HepG2 (cell line): ENCODE results near the gene TTC6. TPM values are rescaled to one million over a fixed set of nuclear protein-coding genes. Genes with fewer than 3 reads are reported as not detected.

ENCODE experiments used
- ATM ChIP-seq: fragments of 450-650 bp; IDR thresholded peaks from 2 replicates; pipeline ENCODE4 v1.7.1; 2017; ENCODE audit warnings: mild to moderate bottlenecking, borderline replicate concordance
- DPF2 ChIP-seq: sonication (generic); formaldehyde crosslinking; IDR thresholded peaks from 2 replicates; pipeline ENCODE4 v1.4.0; 2020; ENCODE audit warnings: mild to moderate bottlenecking, low read depth, missing genetic modification reagents, borderline replicate concordance
- IKZF5 ChIP-seq: IDR thresholded peaks from 2 replicates; pipeline ENCODE4 v1.6.1; 2018; ENCODE audit warnings: missing genetic modification reagents, mild to moderate bottlenecking, missing compliant biosample characterization
- MTA1 ChIP-seq: sonication (generic); formaldehyde crosslinking; IDR thresholded peaks from 2 replicates; pipeline ENCODE4 v1.4.0; 2020; ENCODE audit warnings: missing genetic modification reagents, mild to moderate bottlenecking, borderline replicate concordance
- NPAS2 ChIP-seq: sonication (generic); formaldehyde crosslinking; IDR thresholded peaks from 2 replicates; pipeline ENCODE4 v1.8.0; 2022; ENCODE audit warnings: mild to moderate bottlenecking, missing genetic modification reagents, borderline replicate concordance
- PAF1 ChIP-seq: IDR thresholded peaks from 2 replicates; pipeline ENCODE4 v1.6.1; 2016; ENCODE audit warnings: missing genetic modification reagents, missing compliant biosample characterization
- PITX1 ChIP-seq: sonication (generic); formaldehyde crosslinking; IDR thresholded peaks from 2 replicates; pipeline ENCODE4 v1.5.1; 2020; ENCODE audit warnings: mild to moderate bottlenecking, missing genetic modification reagents
- RBM22 ChIP-seq: fragments of 200-400 bp; formaldehyde crosslinking; optimal IDR thresholded peaks from 2 replicates; pipeline ENCODE3; 2017; ENCODE audit warnings: mild to moderate bottlenecking, low read length, moderate library complexity
- SMAD3 ChIP-seq: sonication (generic); formaldehyde crosslinking; IDR thresholded peaks from 2 replicates; pipeline ENCODE4 v1.4.0; 2020; ENCODE audit warnings: missing genetic modification reagents
- SRSF4 ChIP-seq: fragments of 200-400 bp; formaldehyde crosslinking; IDR thresholded peaks from one replicate; pipeline ENCODE4 v1.6.1; 2018; ENCODE audit warnings: mild to moderate bottlenecking, low read depth, low read length, moderate library complexity; ENCODE audit not compliant: poor library complexity, severe bottlenecking
- ZBTB40 ChIP-seq, 2 experiments: fragments of 450-650 bp in 1 of 2; sonication (generic) in 1 of 2; formaldehyde crosslinking in 1 of 2; IDR thresholded peaks; 2 replicates each; pipeline versions ENCODE4 v1.6.1 to v1.8.0; 2016 to 2022; ENCODE audit warnings: antibody characterized with exemption in 1 of 2, mild to moderate bottlenecking in 1 of 2, missing genetic modification reagents in 1 of 2
- ZFY ChIP-seq: sonication (generic); formaldehyde crosslinking; IDR thresholded peaks from 2 replicates; pipeline ENCODE4 v1.4.0; 2020; ENCODE audit warnings: missing genetic modification reagents
- ZNF205 ChIP-seq: IDR thresholded peaks from 2 replicates; pipeline ENCODE4 v1.6.1; 2018; ENCODE audit warnings: missing biosample characterization, missing genetic modification reagents
- ZNF235 ChIP-seq: sonication (generic); formaldehyde crosslinking; IDR thresholded peaks from 2 replicates; pipeline ENCODE4 v1.8.1; 2023; ENCODE audit warnings: mild to moderate bottlenecking, missing genetic modification reagents, borderline replicate concordance
- ZNF597 ChIP-seq: sonication (generic); formaldehyde crosslinking; IDR thresholded peaks from 2 replicates; pipeline ENCODE4 v1.5.0; 2020; ENCODE audit warnings: missing genetic modification reagents
- ZNF674 ChIP-seq: sonication (generic); formaldehyde crosslinking; IDR thresholded peaks from 2 replicates; pipeline ENCODE4 v1.5.0; 2020; ENCODE audit warnings: low read depth, mild to moderate bottlenecking, missing genetic modification reagents
- ZNF724P ChIP-seq: sonication (generic); formaldehyde crosslinking; IDR thresholded peaks from 2 replicates; pipeline ENCODE4 v1.8.0; 2022; ENCODE audit warnings: missing genetic modification reagents, borderline replicate concordance
- ZSCAN9 ChIP-seq: IDR thresholded peaks from 2 replicates; pipeline ENCODE4 v1.6.1; 2016; ENCODE audit warnings: borderline replicate concordance
- polyA plus RNA-seq, 8 experiments: library from polyadenylated mRNA; depleted of rRNA in 3 of 8; stranded (reverse) in 7 of 8; unstranded in 1 of 8; fragments of >200 nt; fragmentation: Illumina TruSeq in 4 of 8; extraction: Trizol in 4 of 8; gene quantifications; 2 replicates each; pipeline versions ENCODE4 v1.2.1 to v1.2.3, GENCODE V29; 2011 to 2016; ENCODE audit warnings: low read depth in 4 of 8, missing spikeins in 1 of 8, mixed read lengths in 1 of 8; ENCODE audit not compliant: insufficient read depth in 1 of 8
- total RNA-seq, 5 experiments: library from RNA; depleted of rRNA; stranded (reverse); fragments of >200 nt; fragmentation: Illumina TruSeq; extraction: Trizol; gene quantifications; 2 replicates each; pipeline ENCODE4 v1.2.3, GENCODE V29; 2016; ENCODE audit warnings: low read depth in 1 of 5

Gene TTC6
- total and polyA plus RNA-seq, 2 of the 13 experiments (the other 11 are each of a cell fraction or from before 2014, with no cell fraction given), result 9.3 to 27.4 TPM

GRCh38 chr14:37546621-37547447, 48.6 kb upstream of the TTC6 start (continued):
- TF ChIP-seq ZBTB40 (IDR thresholded peaks at IDR 0.05), result no peak
- no peak; the same call in 1 of the 2 replicates for TF ChIP-seq ZBTB40 (CRISPR knock-in tag; IDR thresholded peaks at IDR 0.05)
- TF ChIP-seq ZNF724P (CRISPR knock-in tag), result 0 out of 2 replicates have a peak, but pooled peaks have one; percentile 84
- no peak; the same call in 1 of the 2 replicates for TF ChIP-seq MTA1 (CRISPR knock-in tag)
- peak; percentile 100 for TF ChIP-seq PITX1 (CRISPR knock-in tag)
- peak; percentile 97 for TF ChIP-seq ZNF205
- 0 out of 2 replicates have a peak, but pooled peaks have one; percentile 19 for TF ChIP-seq ZFY (CRISPR knock-in tag)
- peak; percentile 93 for TF ChIP-seq ZSCAN9
- no peak for TF ChIP-seq ATM
- TF ChIP-seq PAF1 (CRISPR knock-in tag), result no peak
- TF ChIP-seq NPAS2 (CRISPR knock-in tag), result no peak
- peak; percentile 96 for TF ChIP-seq SMAD3 (CRISPR knock-in tag)
- no peak for TF ChIP-seq ZNF674 (CRISPR knock-in tag)
- TF ChIP-seq DPF2 (CRISPR knock-in tag), result peak; percentile 98
- no peak for TF ChIP-seq RBM22
- TF ChIP-seq SRSF4, result no peak
- TF ChIP-seq ZNF235 (CRISPR knock-in tag), result no peak
- no peak for TF ChIP-seq ZNF597 (CRISPR knock-in tag)
- peak; percentile 98; the same call in 1 of the 2 replicates for TF ChIP-seq IKZF5
